IMR-90 (cell line): ENCODE results near the gene SOX21. TPM values are rescaled to one million over a fixed set of nuclear protein-coding genes. Genes with fewer than 3 reads are reported as not detected.

Source experiments
- ATAC-seq: fragments of 200-7000 bp; cut with Tn5 transposase; 2 replicates; pipeline ENCODE4 v1.9.1; 2020; ENCODE audit warnings: low read depth, mild to moderate bottlenecking, moderate library complexity
- BruUV-seq: library from RNA; stranded (reverse); fragments of 400-500 nt; replicated peaks from 2 replicates; lab custom pipeline; 2021; lab: Mats Ljungman, UMichigan
- CTCF ChIA-PET: fragments of 300-600 bp; formaldehyde crosslinking; extraction: SDS; loops from one replicate; lab custom pipeline; 2021; ENCODE audit warnings: antibody characterized with exemption; lab: Yijun Ruan, JAX
- POLR2A ChIA-PET: fragments of 300-600 bp; sonication (Branson Sonifier 250); formaldehyde crosslinking; loops from one replicate; lab custom pipeline; 2022; ENCODE audit warnings: antibody characterized with exemption; ENCODE audit not compliant: unreplicated experiment; lab: Charles Lee
- DNase-seq: peaks from one replicate; pipeline ENCODE4 v3.0.0; 2013
- H2AFZ ChIP-seq: replicated peaks from 2 replicates; pipeline ENCODE3; 2013; ENCODE audit warnings: low read length, mild to moderate bottlenecking; ENCODE audit not compliant: poor library complexity
- H2AK5ac ChIP-seq: 2 replicates; pipeline ENCODE4 v1.6.1; 2013; ENCODE audit warnings: low read depth, low read length, inconsistent platforms
- H2AK9ac ChIP-seq: replicated peaks from 2 replicates; pipeline ENCODE3; 2013; ENCODE audit warnings: mild to moderate bottlenecking, low read depth, low read length, moderate library complexity; ENCODE audit not compliant: poor library complexity
- H2BK120ac ChIP-seq: 2 replicates; pipeline ENCODE4 v1.6.1; 2013; ENCODE audit warnings: low read depth, low read length, inconsistent platforms
- H2BK15ac ChIP-seq: 3 replicates; pipeline ENCODE4 v1.6.1; 2013; ENCODE audit warnings: low read depth, low read length, inconsistent platforms
- H2BK20ac ChIP-seq: 2 replicates; pipeline ENCODE4 v1.6.1; 2013; ENCODE audit warnings: low read depth, mild to moderate bottlenecking, inconsistent platforms, low read length, moderate library complexity
- H2BK5ac ChIP-seq: 2 replicates; pipeline ENCODE4 v1.6.1; 2013; ENCODE audit warnings: mild to moderate bottlenecking, low read depth, low read length, inconsistent platforms; ENCODE audit not compliant: poor library complexity, severe bottlenecking
- H3K14ac ChIP-seq: replicated peaks from 2 replicates; pipeline ENCODE4 v1.6.1; 2013; ENCODE audit warnings: low read depth, low read length, inconsistent platforms
- H3K18ac ChIP-seq: 2 replicates; pipeline ENCODE4 v1.6.1; 2013; ENCODE audit warnings: low read depth, low read length, control low read depth
- H3K23ac ChIP-seq: 2 replicates; pipeline ENCODE4 v1.6.1; 2013; ENCODE audit warnings: low read depth, low read length, inconsistent platforms
- H3K27ac ChIP-seq: 2 replicates; pipeline ENCODE4 v1.5.1; 2013; ENCODE audit warnings: mild to moderate bottlenecking, control low read depth, low read length; ENCODE audit not compliant: insufficient read depth
- H3K27me3 ChIP-seq: 2 replicates; pipeline ENCODE4 v1.6.1; 2013; ENCODE audit warnings: low read length; ENCODE audit not compliant: control insufficient read depth, insufficient read depth
- H3K36me3 ChIP-seq: 2 replicates; pipeline ENCODE4 v1.6.1; 2013; ENCODE audit warnings: low read length, mixed read lengths; ENCODE audit not compliant: control insufficient read depth, insufficient read depth
- H3K4ac ChIP-seq: 2 replicates; pipeline ENCODE4 v1.6.1; 2013; ENCODE audit warnings: low read depth, low read length, inconsistent platforms
- H3K4me1 ChIP-seq: 2 replicates; pipeline ENCODE4 v1.6.1; 2013; ENCODE audit warnings: low read length, mixed read lengths; ENCODE audit not compliant: control insufficient read depth, insufficient read depth
- H3K4me2 ChIP-seq: 2 replicates; pipeline ENCODE4 v1.6.1; 2013; ENCODE audit warnings: low read depth, mild to moderate bottlenecking, control low read depth, low read length, moderate library complexity
- H3K4me3 ChIP-seq: 2 replicates; pipeline ENCODE4 v1.5.1; 2013; ENCODE audit warnings: low read depth, mild to moderate bottlenecking, control low read depth, low read length, moderate library complexity; ENCODE audit not compliant: insufficient read depth
- H3K56ac ChIP-seq: 2 replicates; pipeline ENCODE4 v1.6.1; 2013; ENCODE audit warnings: low read length, inconsistent platforms; ENCODE audit not compliant: insufficient read depth; ENCODE audit errors: extremely low read depth
- H3K79me1 ChIP-seq, 2 experiments: 2 replicates each; pipeline ENCODE4 v1.6.1; 2013; ENCODE audit warnings: low read length in 2 of 2, inconsistent platforms in 1 of 2, low read depth in 1 of 2
- H3K9ac ChIP-seq: 2 replicates; pipeline ENCODE4 v1.6.1; 2013; ENCODE audit warnings: low read depth, low read length, control low read depth
- H3K9me1 ChIP-seq: 2 replicates; pipeline ENCODE4 v1.6.1; 2013; ENCODE audit warnings: low read length, inconsistent platforms; ENCODE audit not compliant: insufficient read depth
- H3K9me3 ChIP-seq: 2 replicates; pipeline ENCODE4 v1.6.1; 2013; ENCODE audit warnings: low read length; ENCODE audit not compliant: control insufficient read depth, insufficient read depth
- H4K20me1 ChIP-seq: 2 replicates; pipeline ENCODE4 v1.6.1; 2013; ENCODE audit warnings: low read length, inconsistent platforms; ENCODE audit not compliant: insufficient read depth
- H4K5ac ChIP-seq: 2 replicates; pipeline ENCODE4 v1.6.1; 2013; ENCODE audit warnings: mild to moderate bottlenecking, low read depth, low read length, control low read depth
- H4K8ac ChIP-seq, 2 experiments: 2 replicates each; pipeline ENCODE4 v1.6.1; 2013; ENCODE audit warnings: low read depth in 2 of 2, low read length in 2 of 2, control low read depth in 1 of 2, inconsistent platforms in 1 of 2
- H4K91ac ChIP-seq: 2 replicates; pipeline ENCODE4 v1.6.1; 2013; ENCODE audit warnings: low read depth, low read length, inconsistent platforms; ENCODE audit not compliant: insufficient read depth
- MAFK ChIP-seq: IDR thresholded peaks from 2 replicates; pipeline ENCODE4 v1.6.1; 2012; ENCODE audit warnings: low read depth, low read length, improper control_type of control experiment
- MXI1 ChIP-seq: IDR thresholded peaks from 2 replicates; pipeline ENCODE4 v1.6.1; 2012; ENCODE audit warnings: low read depth, mild to moderate bottlenecking, low read length, moderate library complexity, borderline replicate concordance
- USF2 ChIP-seq: fragments of 150-350 bp; IDR thresholded peaks from 2 replicates; pipeline ENCODE4 v1.6.1; 2017; ENCODE audit warnings: mild to moderate bottlenecking, antibody characterized with exemption, low read length, low read depth
- WGBS, 2 experiments: methylation state at CpG; one replicate each; pipeline versions ENCODE4 v1.1.5 to v1.1.7; 2013; ENCODE audit warnings: missing lambda C conversion rate in 2 of 2; ENCODE audit not compliant: insufficient read length in 1 of 2; ENCODE audit errors: extremely low coverage in 2 of 2; 5-methylcytosine and 5-hydroxymethylcytosine counted together
- dilution Hi-C: fragments of 300-500 bp; cut with HindIII; formaldehyde crosslinking; loops from one replicate; pipeline ENCODE4 v1.14.3; 2018; ENCODE audit warnings: low sequenced_read_pairs; ENCODE audit not compliant: unreplicated experiment
- in situ Hi-C: fragments of 300-500 bp; cut with MboI; formaldehyde crosslinking; loops from 3 replicates; pipeline ENCODE4 v1.14.3; 2019; ENCODE audit warnings: low sequenced_read_pairs, inconsistent platforms, mixed read lengths
- intact Hi-C: fragments of 100-400 bp; cut with micrococcal nuclease; formaldehyde crosslinking; loops from 2 replicates; pipeline ENCODE4 v1.10.0; 2022
- polyA plus RNA-seq, 3 experiments: library from polyadenylated mRNA; depleted of rRNA; stranded (reverse); fragments of >200 nt; gene quantifications; 2 replicates each; pipeline ENCODE4 v1.2.3, GENCODE V29; 2012; ENCODE audit warnings: low replicate concordance in 1 of 3
- total RNA-seq: library from RNA; depleted of rRNA; stranded (reverse); fragments of >200 nt; gene quantifications from 2 replicates; pipeline ENCODE4 v1.2.3, GENCODE V29; 2012

The SOX21 gene
- total and polyA plus RNA-seq, 2 of the 4 experiments (the other 2 are of a cell fraction) = not detected

DNA sequence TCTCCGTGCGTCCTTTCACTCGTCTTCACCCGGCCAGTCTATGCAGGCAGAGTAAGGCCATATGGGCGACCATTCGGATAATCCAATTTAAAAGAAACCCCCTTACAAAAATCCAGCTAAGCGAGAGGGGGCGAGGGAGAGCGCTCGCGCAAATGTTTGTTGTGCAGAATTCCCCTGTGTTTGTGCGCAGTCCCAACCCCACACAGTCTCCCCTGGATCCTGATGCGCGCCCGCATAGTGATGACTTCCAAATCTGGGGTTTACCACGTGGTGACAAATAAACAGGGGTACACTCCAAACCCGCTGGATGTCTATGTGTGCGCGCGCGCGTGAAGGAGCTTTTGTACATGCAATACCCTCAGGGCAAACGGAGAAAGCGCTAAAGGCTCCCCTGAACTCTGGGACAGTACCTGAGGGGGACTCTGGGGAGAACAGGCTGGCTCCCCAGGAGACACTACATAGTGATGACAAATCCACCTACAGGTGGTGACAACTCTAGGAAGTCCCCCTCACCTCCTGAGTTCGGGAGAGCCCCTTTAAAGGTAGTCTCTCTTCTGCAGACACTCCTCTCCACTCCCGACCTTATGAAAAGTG, 8.5 kb downstream of the SOX21 start:
- WGBS, 2 experiments = 3% methylated on average over 7 of the region's 26 CpGs; no CpG with 5 or more reads in 1 of the 2 experiments
- intact Hi-C loops (no loop called here), in situ Hi-C loops (no loop called here), dilution Hi-C loops (no loop called here)
- Histone ChIP-seq H3K4me2 (no peak overlapping the region), H2AK5ac (no peak overlapping the region), H3K4me1 (no peaks in the 10 kb centered on the region), H4K5ac (no peak overlapping the region), H3K36me3 (no peaks in the 10 kb centered on the region), H2BK120ac (no peak overlapping the region), H3K9ac (no peak overlapping the region), H2BK5ac (no peak overlapping the region), H4K20me1 (0 out of 2 replicates have a peak, but pooled peaks cover 5% of the 10 kb centered on the region), H3K9me3 (peaks cover 17% of the 10 kb centered on the region), H4K91ac (no peak overlapping the region), H2BK20ac (no peak overlapping the region), H3K27me3 (peaks cover 96% of the 10 kb centered on the region), H3K4me3 (no peak overlapping the region), H3K56ac (no peak overlapping the region), H2BK15ac (no peak overlapping the region), H2AK9ac (no peak overlapping the region), H3K27ac (no peak overlapping the region), H3K4ac (no peak overlapping the region), H3K23ac (no peak overlapping the region), H3K18ac (no peak overlapping the region), H3K79me1 (no peaks in the 10 kb centered on the region), H2AFZ (no peak overlapping the region), H4K8ac (no peak overlapping the region), H3K14ac (no peak overlapping the region), H3K9me1 (no peaks in the 10 kb centered on the region)
- no TSS peak for BruUV-seq
- ATAC-seq (no peak), DNase-seq (no peak)
- TF ChIP-seq MAFK = no peak
- TF ChIP-seq MXI1 = no peak
- no peak for TF ChIP-seq USF2
- CTCF ChIA-PET = no interaction called here
- POLR2A ChIA-PET = no interaction called here
